HPDE6-E6E7 (cell line): Measurements from ENCODE around the gene TMEM170B.

Experiments
- DNase-seq: peaks from one replicate; pipeline ENCODE4 v3.0.0; 2011; ENCODE audit warnings: missing footprints; ENCODE audit errors: extremely low spot score

Gene TMEM170B

DNA sequence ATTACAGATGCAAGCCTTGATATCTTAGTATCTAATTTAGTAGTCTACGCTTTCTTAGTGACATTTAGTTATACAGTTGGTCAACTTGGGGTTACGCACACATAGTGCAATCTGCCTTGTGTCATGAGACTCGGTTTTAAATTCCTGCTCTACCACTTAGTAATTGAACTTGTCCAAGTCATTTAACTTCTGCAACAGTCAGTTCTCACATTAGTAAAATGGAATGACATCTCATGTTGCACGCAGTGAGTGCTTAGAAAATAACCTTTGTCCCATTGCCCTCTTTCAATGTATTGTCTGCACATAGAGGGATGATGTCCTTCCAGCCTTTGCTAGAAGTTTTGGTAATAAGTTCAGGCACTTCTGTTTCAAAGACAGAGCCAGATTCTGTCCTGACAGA, 48.6 kb downstream of the TMEM170B start:
- no peak for DNase-seq

DNA sequence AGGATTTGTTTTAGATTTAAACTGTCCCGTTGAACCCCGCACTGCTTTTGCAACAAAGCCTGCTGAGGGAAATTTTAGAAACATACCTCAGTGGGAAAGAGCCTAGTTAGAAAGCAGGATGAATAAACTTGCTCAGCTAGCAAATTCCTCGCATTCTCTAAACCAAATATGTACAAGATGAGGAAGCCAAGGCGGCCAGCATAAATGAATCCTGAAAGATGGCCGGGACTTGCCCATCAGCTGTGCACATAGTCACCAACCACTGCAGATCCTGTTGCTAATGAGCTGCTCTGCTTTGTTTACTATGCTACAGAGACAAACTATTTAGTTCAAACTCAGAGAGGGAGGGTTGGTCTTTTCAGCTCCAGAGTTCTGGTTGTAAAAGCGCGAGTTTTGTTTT, 49.0 kb downstream of the TMEM170B start:
- DNase-seq = no peak

DNA sequence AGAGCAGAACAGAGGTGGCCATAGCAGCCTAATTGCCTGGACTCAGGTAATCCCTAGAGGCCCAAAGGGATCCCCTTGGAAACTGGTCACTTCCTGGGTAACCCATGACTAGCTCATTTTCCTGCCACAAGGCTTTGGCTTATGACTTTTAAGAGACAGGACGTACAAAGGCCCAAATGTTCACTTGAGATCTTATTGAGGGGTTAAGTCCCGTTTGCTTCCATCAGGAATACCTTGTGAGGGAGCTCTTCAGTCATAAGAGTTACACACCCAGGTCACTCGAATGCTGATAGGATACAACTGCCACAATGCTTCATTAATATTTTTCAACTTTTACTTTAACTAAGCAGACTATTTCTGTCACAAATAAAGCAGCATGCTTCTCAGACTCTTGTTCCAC, 51.7 kb downstream of the TMEM170B start:
- no peak for DNase-seq

DNA sequence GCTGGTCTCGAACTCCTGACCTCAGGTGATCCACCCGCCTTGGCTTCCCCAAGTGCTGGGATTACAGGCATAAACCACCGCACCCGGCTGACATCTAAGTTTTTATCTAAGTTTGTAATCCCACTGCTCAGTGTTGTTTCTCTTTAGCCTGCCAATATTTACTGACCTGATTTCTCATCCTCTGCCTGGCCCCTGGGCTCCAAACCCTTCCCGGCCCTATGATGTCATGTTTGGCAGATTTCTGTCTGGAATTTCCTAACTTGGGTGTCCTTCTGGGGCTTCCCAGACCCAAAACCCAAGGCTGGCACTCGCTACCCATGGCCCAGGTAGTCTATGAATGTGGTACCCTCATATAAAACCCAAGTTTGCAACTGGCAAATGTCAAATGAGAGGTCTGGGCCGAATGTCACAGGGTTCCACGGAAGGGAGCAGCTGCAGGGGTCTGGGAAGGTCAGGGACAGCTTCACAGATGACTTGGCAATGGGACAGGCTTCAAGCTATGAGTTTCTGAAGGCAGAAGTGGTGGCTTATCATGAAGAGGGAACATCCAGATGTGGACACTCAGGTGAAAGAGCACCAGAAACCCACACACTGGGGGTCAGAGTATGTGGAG, 54.9 kb downstream of the TMEM170B start:
- no peak for DNase-seq

DNA sequence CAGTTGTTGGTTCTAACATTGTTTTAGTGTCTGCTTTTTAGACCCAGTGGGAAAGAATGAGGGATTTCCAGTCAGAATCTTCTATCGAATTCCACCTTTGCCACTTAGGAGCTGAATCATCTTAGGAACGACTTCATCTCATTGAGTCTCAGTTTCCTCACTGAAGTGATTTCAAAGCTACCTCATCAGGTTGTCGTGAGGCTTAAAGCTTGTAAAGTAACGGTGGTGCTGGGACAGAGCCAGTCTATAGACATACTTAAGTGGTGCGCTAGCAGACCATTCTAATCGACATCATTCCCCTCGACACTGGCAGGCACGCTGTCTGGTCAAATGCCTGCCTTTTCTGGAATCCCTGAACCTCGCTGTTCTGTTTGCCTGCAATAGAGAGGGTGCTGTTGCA, 55.5 kb downstream of the TMEM170B start:
- DNase-seq = no peak

DNA sequence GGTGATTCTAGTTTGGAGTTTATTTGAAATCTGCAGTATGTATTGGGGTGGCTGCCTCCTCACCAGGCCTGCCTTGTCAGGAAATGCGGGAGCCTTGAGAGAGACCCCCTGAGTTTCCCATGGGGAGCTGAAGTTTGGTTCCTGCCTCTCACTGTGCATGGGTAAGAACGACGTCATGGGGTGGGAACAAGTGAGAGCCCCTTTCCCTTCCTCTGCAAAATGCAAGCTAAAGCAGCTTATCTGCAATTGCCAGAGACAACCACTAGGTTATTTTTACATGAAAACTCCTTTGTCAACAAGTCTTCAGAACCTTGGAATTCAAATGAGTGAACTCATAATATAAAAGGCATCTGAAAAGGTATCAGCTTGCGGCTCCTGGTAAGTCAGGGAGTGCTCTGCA, 58.4 kb downstream of the TMEM170B start:
- no peak for DNase-seq

DNA sequence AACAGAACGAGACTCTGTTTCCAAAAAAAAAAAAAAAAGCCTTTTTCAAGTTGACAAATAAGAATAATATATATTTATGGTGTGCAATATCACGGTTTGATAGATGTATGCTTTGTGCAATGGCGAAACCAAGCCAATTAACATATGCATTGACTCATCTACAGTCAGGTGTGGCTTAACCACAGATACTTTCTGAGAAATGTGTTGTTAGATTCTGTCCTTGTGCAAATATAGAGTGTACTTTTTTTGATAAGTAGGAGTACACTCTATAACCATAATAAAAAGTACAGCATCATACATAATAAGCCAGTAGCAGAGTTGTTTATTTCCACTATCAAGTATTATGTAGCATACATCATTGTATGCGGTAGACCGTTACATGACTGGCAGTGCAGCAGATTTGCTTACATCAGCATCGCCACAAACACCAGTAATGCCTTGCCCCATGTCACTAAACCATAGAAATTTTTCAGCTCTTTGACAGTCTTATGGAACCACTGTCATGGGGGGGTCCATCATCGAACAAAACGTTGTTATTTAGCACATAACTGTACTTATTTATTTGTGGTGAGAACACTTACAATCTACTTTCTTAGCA, 59.2 kb downstream of the TMEM170B start:
- DNase-seq = no peak

DNA sequence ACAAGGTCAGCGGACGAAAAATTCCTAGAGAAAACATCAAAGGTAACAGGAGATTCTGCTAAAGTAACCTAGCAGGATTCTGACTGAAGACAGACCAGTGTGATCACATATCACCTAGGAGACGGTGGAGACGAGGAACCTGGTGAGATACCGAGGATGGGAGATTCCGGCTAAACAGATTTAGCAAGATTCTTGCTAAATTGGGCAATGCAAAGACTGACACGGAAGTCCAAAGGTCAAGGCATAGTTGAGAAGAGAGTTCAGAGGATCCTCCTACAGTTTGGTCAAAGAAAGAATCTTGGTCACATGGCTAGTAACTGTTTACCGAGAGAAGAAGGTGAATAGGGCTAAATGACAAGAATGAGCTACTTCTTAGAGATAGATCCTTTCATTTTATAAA, 61.1 kb downstream of the TMEM170B start:
- no peak for DNase-seq

DNA sequence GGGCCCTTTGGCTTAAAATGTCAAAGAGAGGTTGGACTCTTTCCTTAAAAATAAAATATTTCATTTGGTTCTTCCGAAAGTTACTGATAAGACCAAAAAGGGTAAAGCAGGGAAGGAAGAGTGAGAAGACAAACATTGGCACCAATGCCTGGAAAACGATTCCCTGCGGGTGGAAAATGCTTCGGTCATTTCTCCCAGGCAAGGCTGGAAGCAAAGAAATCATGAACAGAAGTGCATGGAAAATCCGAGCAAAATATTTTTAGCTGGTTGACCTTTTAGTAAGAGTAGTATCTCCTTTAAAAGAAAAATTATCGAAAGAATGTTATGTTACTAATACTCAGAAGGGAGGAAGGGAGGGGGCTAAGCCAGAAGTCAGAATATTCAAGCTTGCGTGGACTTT, 62.7 kb downstream of the TMEM170B start:
- no peak for DNase-seq

DNA sequence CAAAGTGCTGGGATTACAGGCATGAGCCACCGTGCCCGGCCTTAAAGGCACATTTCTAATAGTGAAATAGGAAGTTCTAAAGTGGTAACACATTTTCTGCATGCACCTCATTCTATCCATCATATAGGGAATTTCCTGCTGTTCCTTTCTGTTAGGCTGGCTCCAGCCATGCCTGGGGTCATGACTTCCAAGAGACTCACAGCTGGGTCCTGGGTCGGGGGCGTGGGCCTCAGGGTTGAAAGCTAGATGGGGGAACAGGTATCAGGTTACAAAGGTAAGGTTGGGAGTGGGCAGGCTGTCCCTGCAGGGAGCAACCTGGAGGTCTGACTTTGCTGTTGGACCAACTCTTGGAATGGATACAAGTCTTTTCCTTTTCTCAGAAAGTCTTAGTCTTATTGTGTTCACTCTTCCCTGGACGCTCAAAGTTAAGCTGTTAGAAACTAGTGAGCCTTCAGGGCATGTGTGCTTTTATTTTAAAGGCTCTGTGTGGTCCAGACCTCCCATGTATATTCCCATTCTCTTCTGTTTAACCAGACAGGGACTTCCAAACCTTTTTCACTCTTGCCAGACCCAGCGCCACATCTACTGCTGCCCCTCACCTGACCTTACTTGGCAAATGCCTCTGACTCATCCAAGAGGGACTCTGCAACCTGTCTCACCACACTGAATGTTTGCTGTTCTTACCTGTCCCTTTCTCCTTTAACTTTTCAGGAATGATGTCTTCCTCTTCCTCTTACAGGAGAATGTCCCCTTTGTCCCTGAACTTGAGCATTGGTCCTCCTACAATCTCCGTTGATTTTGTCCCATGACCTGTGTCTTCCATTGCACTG, 64.4 kb downstream of the TMEM170B start:
- DNase-seq = no peak

DNA sequence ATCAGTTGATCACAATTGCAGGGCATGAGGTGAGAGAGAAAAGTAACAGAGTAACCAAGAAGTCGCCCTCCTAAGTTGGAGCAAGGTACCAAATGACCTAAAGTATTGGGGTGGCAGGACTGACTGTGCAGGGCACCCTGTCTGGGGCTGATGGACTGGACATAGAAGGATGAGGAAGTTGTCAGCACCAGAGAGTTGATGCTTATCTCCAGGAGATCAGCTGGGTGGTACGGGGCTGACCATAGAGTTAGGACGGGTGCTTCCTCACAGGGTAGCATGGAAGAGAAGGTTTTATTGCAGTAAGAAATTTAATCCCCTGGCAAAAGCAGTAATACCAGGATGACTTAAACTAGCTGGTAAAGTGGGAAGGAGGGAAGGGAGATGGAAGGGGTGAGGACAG, 66.7 kb downstream of the TMEM170B start:
- DNase-seq = no peak

DNA sequence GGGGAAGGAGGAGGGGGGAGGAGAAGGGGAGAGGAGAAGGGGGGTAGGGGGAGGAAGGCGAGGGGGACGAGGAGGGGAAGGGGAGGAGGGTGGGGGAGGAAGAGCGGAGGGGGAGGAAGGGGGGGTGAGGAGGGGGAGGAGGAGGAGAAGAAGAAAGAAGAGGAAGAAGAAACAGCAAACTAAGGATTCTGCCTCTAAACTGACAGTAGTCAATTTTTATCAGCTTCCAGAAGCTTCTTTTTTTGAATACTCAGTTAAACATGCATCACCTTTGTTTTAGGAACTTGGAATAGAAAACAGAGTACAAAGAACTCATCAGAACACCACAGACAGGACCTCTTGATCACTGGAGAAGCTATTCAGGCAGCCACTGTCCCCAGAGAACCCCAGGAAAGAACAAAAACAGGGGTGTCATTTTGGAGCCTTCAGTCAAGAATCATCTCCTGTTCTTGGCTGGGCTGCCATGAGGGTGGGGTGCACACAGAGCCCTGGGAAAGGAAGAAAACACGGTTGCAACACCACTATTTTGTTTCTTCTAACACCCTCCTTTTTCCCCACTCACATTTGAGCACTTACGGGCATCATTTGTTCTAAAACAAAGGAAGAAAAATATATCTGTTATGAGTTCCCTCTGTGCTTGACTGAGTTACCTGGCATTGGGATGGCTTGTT, 67.4 kb downstream of the TMEM170B start:
- no peak for DNase-seq

DNA sequence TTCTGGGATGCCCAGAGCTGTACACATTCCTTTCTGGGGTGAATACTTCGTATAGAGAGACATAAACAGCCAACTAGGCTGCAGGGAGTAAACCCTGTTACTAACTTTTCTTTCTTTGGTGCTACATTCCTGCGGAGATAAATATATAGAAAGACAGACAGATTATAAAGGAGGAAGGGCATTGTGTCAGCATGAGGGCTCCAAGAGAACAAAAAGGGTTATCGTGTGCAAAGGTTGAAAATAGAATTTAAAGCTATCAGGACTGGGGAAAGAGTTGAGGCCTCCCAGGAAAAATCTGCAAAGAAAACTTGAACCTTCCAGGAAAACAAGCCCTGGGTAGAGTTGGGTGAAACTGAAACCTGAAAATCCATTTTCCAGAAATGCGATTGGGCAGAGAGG, 68.0 kb downstream of the TMEM170B start:
- DNase-seq = no peak

DNA sequence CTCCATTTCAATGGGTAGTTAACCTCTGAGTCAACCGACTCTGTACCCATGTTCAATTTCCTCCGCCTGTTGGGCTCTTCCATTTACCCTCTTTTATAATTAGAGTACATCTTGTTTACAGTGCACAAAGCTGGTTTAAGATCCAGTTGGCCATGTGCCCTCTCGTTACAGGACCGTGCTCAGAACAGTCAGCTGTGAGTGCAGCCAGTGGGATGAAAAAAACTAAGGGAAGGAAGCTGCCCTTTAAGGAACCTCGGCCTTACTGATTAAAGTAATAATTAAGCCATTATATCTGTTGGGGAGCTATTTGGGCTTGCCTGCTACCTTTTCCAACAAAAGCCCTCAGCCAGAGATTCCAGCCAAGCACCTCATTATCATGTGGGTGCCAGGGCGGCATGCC, 68.8 kb downstream of the TMEM170B start:
- DNase-seq = no peak

DNA sequence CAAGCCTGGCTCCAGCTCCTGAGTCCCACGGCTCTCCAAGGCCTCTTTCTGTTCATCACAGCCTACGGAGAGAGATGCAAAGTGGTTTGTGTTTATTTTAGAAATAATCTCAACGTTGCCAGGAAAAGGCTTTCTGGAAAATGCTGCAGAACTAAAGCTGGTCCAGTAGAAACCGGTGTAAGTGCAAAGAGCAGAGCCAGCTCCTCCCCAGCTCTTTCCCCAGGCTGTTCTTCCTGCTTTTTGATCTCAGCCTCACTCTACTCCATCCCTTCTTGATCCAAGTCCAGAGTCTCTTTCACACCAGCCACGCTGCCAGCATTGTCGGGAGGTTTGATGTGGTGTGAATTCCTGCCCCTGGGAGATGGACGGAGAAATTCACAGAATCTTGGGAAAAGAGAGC, 69.8 kb downstream of the TMEM170B start:
- DNase-seq = no peak

DNA sequence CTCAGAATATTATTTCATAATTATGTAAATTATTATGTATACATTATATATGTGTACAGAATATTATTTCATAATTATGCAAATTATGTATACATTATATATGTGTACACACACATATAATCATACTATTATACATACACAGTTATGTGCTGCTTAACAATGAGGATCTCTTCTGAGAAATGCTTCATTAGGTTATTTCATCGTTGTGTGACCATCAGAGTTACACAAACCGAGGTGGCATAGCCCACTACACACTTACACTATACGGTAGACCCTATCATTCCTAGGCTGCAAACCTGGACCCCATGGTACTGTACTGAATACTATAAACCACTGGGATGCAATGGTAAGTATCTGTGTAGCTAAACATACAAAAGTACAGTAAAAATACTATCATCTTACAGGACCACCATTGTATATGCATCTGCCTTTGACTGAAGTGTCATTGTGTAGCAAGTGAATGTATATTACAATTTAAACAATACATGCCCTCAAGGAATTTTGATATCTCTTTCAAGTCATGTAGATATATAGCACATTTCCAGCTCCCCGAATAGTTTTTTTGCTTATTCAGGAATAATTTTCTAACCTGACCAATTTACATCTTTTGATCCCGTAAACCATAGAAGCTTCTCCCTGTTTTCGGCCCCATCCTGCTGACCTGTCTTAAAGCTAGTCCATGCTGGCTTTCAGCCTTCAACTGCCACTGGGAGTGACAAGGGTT, 71.2 kb downstream of the TMEM170B start:
- no peak for DNase-seq

DNA sequence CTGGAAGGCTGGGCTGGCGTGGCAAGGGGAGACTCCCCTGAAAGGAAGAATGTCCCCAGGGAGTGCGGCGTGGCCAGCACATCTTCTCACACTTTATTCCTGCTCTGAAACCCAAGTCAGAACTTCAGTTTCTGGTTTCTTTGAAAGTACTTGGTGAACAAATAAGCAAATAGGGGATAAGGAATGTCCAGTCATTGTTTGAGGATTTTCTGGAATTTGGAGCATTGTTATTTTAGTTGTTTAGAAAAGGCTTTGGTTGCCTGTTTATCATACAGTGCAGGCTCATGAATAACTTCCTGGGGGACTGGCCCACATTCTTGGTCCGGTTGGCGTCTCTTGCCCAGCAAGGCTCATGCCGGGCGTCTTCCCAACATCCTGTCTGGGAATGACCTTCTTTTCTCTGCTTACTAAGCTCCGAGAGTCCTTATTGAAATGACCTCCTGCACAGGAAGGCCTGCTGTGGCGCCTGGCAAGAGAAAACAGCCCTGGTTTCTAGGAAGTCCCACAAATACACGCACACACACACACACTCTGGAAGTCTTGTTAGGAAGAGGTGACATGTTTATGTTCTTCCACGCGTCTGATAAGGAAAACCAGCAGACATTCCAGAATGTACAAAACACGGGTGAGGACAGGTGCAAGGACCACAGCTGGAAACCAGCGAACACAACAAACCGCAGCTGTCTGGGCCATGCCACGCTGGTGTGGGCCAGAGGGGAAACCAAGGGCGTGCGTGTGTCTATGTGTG, 71.9 kb downstream of the TMEM170B start:
- no peak for DNase-seq

DNA sequence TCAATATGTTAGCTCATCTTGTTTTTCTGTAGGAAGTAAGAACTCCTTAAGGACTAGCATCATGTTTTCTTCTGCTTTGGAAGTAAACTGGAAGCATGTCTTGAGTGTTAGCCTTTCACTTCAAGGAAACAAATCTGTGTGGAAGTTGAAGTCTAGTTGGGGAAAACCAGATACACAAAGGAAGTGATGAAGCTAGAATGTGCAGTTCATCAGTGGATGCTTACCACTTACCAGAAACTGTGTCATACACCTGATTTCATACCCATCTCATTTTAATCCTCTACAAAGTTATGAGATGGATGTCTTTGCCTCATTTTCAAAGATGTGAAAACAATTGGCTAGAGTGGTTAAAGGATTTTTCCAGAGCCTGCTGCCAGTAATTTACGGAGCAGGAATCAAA, 75.8 kb downstream of the TMEM170B start:
- DNase-seq = no peak

DNA sequence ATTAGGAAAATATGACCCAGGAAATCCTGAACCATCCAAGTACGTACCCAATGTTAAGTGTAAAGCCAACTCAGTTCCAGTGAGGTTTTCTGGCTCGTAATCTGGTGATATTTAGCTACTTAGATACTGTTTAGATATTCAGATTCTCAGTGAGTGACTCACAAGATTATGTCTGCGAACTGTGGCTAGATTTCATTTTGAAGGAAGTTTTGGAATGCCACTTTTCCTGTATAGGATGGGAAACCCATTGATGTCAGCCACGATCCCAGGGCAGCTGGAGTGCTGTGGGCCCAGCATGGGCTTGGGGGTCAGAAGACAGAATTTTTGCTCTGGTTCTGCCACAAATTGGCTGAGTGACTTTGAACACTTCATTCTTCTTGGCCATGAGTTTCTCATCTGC, 76.3 kb downstream of the TMEM170B start:
- peak; percentile 29 for DNase-seq

DNA sequence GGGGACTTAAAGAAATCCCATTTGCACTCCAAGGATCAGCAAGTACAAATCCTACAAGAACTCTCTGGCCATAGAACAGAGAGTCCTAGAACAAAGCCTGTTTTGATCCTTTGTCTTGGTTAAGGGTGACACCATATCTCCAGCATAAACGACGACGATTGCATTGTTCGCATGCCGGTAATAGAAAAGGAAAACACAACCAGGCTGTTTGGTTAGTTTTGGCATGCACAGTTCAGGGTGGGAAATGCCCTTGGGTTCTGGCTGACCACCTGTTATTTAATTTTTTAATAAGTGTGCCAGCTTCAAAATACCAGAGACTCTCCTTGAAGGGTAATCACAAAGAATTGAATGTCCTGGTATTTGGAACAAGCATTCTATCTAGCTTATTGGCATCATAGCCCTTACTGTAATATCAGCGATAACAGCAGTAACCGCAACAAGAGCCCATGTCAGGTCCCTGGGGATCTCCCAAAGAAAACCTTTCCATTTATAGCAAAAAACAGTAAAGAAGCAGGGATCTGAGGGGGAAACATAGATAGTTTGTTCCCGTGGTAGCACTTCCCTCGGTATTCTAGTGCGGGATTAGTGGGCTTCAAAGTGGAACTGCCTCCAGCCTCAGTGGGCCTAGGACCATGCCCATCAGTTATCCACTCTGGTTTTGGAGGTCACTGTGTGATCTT, 77.1 kb downstream of the TMEM170B start:
- no peak for DNase-seq

DNA sequence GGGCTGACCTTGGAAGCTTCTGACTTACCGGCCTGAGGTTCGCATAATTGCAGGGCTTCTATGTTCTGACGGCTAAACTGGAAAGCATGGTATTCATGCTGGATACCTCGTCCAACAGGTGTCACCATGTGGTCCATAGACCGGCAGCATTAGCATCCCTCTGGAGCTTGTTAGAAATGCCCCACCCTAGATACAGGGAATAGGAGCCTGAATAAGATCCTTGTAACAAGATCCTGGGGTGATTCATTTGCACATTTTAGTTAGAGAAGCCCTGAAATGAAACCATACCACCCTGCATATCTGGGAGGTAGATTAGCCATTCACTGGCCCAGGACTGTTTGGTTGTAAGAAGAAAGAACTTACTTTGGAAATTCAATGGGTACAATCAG, 77.7 kb downstream of the TMEM170B start:
- no peak for DNase-seq
